NCI-H2081 (cell line): Measurements from ENCODE around the gene SH2D7.

Source experiments
- DNase-seq, 2 experiments: peaks; one replicate each; lab custom pipeline; 2025; lab: John Stamatoyannopoulos, UW

Gene SH2D7

DNA sequence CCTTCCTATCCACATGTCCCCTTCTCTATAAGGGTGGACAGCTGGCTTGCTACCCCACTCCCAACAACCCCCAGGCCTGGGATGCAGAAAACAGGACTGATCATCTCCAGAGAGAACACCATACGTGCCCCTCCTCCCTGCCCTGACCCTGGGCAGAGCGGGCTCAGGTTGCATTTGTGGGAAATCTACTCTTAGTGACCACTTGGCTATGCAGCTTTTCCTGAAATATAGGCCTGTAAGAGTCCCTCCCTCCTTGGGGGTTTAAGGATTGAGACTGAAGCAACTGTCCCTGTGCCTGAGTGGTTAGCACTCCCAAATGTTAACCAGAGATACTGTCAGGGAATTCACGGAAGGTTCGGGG lies 11.7 kb downstream of the SH2D7 start:
- no peak for DNase-seq

DNA sequence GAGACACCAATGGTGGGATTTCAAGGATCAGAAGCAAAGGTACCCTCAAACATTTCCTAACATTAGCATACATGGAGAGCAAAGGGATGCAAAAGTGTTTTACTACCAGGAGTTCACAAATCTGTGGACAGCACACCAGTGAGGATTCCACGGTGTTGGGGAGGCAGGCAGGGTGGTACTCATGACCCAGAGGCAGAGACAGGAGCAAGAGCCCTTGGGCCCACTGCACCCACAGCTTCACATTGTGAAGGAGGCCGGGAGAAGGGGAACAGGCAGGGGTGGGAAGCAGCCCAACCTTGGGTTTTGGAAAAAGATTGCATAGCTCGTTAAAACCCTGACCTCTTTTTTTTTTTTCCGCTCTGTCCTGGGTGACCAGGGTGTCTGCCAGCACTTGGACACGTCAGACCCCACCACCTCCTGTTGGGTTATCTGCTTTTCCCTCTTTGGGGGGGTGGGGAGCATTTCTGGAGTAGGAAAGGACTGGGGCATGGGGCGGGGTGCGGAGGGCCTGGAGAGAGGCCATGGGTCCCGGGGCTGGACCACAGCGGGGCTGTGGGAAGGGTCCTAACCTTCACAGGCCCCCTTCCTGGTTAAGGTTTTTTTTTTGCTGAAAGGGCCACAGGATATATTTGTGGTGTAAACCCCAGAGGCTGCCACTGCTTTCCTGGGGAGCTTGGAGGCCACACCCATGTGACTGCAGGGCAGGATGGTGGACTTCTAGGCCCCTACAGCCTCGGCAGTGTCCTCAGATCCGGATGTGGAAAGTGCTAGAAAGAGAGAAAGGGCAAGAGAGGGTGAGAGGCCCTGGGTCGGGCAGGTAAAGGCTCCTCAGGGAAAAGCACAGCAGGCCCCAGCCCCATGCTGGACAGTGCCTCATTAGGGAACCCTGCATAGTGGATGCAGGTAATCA lies 12.5 kb downstream of the SH2D7 start:
- no peak for DNase-seq

DNA sequence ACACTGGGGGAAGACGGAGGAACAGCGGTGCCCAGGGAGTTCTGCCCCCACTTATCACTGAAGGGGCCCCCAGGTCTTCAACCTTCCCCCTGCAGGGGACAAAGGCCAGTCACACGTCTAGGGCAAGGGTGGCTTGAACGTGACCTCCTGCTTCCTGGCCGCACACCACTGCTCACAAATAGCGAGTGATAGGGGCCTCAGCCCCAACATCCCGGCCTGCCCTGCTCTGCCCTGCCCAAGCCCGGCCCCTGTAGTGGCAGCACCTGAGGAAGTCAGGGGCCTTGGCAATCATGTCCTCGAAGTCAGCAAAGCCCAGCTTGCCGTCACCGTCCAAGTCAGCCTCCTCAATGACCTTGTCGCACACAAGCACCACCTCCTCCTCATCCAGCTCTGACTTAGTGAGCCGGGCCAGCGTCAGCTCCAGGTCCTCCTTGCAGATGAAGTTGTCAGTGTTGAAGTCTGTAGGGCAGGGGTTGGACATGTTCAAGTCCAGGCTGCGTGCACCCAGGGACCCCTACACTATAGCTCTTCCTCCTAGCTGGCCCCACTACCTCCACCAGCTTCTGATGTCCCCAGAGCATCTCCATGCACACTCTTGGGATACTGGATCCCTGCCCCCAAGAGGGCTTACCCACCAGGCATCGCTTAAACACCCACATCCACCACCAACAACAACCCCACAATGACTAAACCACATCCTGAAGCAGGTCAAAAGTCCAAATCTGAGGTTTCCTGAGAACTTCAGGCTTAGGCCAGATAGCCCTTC lies 13.3 kb downstream of the SH2D7 start:
- DNase-seq, result no peak

DNA sequence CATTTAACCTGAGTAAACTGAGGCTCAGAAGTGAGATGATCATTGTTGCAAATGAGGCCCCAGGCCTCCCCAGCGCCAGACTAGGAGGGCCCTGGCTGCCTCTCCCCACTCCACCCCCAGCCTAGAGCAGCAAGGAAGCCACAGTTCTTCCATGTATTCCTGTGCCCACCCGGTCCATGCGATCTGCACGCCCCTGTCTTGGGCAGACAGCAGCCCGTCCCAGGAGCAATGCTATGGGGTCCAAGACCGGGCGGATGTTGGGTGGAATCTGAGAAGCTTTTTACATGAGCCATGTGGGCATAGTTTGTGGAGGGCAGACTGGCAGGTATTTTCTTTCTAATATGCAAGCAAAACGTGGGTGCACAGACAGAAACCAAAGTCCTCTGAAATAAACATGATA lies 15.1 kb downstream of the SH2D7 start:
- no peak for DNase-seq

DNA sequence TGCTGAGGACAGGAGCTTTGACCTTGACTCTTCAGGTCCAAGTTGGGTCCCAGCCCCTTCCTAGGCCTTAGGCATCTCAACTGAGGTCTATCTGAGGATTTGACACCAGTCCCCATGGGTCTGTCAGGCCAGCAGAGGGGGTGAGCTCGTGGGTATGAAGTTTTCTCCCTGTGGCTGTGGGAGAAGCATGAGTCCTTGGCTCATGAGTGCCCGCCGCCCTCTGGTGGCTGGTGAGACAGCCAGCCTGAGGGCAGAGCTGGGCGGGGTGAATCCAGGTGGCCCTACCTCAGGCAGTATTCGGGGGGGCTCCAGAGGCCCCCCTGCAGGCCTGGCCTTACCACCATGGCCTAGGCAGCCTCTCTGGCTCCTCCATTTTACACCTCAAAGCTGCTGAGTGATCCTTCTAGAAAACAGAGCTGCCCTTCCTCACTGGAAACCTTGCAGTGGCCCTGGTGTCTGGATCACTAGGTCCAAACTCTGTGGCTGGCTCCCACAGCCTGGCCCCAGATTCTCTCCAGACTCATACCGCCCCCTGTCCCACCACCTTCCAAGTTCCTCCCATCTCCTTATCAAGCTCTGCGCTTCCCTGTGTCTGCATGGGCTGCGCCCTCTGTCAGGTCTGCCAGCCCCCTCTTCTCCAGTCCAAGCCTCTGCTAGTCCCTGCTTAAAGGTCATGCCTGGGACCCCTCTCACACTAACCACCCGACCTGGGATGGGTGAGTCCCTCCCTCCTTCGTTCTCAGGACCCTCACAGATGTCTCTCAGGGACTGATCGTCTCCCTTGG lies 16.1 kb downstream of the SH2D7 start:
- DNase-seq, result peak; percentile 76 to 78

DNA sequence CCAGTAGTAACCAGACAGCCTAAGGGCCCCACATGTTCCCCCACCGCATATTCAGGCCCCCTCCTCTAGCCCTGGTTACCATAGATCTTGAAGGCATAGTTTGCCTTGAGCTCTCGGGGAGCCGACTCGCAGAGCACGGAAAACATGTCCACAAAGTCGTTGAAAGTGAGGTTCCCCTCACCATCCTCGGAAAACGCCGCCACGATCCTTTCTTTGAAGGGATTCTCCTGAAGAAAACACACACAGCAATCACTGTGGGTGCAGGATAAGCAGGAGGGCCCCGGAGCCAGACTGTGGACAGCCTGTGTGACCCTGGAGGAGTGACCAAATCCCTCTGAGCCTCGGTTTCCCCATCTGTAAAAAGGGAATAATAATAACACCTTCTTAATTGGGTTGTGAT lies 16.8 kb downstream of the SH2D7 start:
- no peak for DNase-seq

DNA sequence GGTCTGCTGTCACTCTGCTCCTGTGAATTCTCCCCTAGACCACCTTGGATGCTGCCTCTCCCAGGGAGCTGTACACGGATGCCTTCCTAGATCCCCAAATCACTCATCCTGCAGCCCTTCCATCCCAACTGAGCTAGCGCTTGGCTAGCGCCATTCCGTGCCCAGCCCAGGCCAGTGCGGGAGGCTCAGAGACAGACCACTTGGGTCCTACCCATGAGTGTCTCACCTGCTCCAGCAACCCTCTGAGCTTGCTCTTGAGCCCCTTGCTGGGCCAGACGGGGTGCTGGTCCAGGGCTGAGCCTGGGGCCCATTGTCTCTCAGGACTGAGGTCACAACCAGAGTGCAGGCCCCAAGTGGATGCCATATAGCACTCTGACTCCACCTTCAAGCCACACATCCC lies 17.7 kb downstream of the SH2D7 start:
- no peak for DNase-seq

DNA sequence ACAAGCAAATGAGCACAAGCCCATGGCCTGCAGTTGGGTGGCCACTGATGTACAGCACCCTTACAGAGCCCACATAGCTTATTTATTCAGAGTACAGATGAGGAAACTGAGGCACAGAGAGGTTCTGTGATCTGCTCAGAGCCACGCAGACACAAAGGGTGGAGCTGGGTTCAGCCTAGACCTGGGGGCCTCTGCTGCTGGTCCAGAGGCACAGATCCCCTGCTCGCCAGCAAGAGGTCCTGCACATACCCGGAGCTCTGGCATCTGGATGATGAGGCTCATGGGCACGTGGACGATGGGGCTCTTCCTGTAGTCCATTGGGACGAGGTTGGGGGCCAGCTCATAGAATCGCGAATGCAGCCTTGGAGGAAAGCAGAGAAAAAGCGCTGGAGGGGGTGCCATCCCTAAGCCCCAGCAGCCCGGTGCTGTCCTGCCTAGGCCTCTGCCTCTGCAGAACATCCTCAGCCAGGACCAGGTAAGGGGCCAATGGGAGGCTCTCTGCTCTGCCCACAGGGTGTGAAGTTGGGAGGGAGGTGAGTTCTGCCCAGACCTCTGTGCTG lies 18.6 kb downstream of the SH2D7 start:
- DNase-seq, result no peak

DNA sequence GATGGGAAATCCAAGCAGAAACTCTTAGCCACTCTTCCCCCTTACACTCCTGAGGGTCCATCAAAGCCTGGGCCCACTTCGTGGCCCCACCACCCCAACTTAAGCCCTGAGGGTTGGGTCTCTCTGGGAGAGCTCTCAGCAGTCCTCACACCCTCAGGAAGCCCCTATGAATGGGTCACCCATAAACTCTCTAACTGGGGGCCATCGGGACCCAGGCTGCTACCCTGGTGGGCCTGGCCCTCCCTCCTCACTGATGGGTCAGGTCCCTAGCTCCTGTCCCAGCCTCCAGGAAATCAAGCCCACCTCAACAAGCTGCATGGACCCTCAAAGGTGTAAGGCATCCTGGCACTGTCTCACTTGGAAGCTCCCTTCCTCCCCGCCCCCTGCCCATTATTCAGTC lies 19.4 kb downstream of the SH2D7 start:
- no peak for DNase-seq

DNA sequence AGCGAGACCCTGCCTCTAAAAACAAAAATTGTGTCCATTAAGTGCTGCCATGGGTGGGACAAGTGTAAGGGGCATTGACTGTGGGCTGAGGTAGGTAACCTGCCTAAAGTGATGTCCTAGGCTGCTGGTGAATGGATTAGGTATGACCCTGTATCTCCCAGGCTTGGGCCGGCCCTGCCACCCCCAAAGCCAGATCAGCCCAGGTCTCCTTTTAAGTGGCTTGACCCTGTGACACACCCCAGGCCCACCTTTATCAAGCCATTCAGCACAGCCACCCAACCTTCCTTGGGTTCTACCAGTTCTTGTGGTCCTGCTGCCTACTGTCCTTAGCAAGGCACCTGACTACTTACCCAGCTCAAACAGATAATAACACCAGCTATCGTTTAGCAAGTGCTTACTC lies 20.2 kb downstream of the SH2D7 start:
- DNase-seq, result no peak

DNA sequence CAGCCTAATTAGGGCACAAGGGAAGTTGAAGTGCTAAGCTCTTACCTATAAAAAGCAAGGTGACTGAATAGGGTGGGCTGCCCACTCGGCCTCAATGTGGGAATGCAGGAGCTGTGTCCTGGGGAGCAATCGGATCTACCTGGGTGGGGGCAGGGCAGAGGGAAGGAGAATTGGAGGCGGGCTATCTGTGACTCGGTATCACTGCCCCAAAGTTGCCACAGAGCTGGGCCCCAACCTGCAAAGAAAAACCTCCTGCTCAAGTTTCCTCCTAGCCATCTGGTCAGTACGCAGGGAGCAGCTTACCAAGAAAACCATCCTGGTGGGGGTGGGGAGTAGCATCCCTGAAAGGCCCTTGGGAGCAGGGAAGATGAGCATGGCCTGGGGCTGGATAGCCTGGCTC lies 28.2 kb downstream of the SH2D7 start:
- no peak for DNase-seq

DNA sequence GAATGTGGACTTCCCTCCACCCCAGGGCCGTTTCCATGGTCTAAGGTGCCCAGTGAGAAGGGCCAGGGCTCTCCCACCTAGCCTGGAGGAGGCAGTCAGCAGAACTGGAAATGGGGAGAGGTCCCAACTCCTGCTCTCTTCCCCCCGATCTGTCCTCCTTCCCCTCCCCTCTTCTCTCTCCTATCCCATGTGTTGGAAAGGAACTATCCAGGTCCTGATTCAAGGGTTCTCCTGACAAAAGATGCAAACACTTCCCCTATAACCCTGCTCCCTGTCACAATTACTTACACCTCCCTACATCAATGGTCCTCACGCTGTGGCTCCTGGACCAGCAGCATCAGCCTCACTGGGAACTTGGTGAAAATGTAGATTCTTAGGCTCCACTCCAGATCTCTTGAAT lies 32.9 kb downstream of the SH2D7 start:
- DNase-seq, result no peak

DNA sequence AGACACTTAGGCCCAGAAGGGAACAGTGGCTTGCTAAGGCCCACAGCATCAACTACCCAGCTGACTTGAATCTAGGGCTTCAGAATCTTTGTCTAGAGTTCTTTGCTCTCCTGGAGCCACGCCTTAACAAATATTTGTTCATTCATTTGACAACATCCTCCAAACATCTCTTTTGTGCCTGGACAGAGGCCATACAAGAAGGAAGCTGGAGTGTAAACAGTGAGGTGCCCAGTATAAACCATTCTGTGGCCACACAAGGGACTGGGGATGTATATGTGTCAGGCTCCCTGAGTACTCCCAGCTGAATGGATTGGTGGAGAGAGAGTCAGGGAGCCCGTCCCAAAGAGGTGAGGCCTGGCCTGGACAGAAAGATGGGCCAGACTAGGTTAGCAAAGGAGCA lies 35.5 kb downstream of the SH2D7 start:
- DNase-seq, result peak in 1 of 2 experiments; percentile 19

DNA sequence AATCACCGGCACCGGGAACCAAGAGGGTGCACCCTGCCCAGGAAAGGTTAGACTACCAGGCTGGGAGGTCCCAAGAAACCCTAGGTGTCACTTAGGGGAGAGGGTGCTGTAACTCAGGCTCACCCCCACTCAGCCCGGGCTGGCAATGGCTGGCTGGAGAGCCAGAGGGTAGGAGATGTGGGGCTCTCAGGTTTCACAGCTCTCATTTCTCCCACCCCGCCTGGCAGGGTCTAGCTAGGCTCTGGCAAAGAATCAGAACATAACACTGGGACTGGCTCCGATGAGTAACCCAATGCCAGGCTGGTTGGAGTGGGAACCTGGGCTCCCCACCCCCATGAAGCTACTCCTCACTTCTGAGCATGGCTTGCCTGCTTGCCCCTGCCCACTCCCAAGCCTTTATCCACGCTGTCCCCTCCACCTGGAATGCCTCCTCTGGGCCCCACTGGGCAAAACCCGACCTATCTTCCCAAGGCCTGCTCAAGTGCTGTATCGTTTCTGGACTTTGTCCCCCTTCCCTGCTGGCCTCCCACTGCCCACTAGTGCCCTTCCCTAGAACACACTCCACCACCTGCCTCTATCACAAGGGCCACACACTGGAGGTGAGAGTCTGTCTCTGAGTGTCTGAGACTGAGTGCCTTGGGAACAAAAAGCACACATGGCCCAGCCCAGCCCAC lies 36.9 kb downstream of the SH2D7 start:
- no peak for DNase-seq

DNA sequence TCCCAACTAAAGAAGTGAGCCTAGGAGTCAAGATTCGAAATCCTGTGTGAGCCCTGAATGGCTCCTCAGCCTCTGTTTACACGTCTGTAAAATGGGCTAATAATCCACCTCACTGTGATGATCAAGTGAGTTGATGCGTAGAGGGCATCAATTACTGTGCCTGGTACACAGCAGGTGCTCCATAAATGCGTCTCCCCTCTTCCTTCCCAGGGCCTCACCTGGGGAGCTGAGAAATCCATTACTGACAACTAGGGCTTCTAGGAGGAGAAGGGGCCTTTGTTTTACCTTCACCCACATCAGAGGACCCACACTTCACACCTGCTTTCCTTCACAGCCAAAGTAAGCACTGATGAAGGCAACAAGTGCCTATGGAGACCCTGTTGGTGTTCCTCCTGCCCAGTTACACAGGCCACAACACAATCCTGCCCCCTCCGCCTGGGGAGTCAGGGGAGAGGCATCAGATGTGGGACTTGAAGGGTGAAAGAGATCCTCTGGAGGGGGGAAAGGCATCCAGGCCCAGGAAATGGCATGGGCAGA lies 37.5 kb downstream of the SH2D7 start:
- no peak for DNase-seq

DNA sequence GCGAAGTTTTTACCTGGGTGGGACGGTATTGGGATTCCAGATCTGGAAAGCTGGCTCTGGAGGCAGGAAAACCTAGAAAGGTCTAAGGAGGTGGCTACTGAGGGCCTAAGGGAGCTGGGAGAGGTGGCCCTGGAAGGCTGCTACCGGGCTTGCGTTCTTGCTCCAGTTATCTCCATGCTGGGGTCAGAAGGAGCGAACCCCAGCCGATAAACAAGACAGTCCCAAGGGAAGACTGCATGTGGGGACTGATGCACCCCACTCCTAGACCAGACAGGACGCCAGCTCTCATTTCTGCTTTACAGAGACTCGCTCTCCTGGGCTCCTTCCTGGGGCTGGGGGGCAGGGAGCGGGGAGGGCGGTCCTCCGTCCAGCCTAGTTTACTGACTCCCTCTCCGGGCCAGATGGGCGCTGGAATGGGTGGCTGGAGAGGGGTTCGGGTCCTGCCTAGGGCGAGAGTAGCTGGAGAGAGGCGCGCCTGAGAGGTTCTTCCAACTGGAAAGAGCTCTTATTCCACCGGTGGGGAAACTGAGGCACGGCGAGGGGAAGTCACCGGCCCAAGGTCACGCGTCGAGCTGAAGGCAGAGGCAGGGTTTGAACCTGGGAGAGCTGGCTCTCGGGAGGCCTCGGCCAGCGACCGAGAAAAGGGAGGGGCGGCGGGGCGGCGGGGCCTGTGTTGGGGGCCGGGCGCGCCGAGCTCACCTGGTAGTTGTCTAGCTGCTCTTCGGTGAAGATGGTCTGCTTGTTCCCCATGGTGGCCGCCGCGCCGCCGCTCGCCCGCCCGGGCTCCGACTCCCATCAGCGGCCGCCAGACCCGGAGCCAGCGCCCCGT lies 38.3 kb downstream of the SH2D7 start:
- no peak for DNase-seq

DNA sequence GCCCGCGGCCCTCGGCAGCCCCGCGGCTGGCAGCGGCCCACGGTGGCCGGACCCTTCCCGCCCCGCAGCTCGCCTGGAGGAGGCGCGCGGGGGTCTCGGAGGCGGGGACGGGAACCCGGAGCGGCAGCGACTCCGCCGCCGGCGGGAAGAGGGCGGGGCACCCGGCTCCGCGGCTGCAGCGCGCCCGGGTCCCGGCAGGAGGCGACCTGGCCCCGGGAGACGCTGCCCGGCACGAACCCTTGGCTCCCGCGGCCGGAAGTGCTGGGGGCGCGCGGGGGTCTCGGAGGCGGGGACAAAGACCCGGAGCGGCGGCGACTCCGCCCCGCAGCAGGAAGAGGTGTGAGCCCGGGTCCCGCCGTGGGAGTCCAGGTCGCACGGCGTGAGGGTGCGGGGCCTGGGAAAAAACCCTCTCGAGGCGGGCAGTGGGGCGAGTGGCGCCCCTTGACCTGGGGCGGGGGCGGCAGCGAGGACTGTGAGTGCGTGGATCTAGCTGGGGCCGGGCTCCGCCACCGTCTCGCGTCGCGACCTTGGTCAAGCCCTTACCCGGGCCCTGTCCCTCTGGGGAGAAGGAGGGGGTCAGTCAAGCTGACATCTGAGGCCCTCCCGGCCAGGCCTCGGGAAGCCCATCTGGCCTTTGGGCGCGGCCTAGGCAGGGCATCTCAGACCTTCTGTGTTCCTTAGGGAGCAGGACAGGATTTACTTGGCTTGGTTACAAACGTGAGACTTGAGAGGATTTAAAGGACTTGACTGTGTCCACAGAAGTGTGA lies 39.1 kb downstream of the SH2D7 start, which contains the start of gene CIB2:
TSS of gene CIB2 (minus strand) at position 151 of the 767 bp plus-strand sequence. CDS start 230 bp downstream, outside the sequence.
- DNase-seq, result peak; percentile 52 to 65

DNA sequence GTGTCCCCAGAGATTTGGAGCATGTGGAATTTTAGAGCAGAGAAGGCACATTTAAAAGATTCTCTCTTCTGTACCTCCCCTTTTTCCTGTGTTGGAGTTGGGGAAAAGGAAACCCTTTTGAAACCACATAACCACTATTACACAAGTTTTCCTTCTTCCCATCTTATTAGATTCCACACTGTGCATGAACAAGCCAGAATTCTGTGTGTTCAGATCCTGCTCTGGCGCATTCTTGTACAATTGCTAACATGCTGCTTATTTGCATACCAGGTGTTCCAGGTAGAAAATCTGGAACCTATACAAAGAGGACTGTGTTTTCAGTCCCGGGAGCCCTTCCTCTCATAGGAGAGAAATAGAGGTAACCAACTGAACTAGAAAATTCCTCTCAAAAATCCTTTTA lies 41.4 kb downstream of the SH2D7 start:
- no peak for DNase-seq

DNA sequence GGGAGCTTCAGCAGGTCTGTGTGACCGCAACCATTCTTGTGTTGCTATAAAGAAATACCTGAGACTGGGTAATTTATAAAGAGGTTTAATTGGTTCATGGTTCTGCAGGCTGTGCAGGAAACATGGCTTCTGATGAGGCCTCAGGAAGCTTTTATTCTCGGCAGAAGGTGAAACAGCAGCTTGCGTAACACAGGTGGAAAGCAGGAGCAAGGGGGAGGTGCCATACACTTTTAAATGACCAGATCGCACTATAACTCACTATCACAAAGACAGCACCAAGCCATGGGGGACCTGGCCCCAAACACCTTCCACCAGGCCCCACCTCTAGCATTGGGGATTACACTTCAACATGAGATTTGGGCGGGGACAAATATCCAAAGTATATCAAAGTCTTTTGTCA lies 47.2 kb downstream of the SH2D7 start:
- no peak for DNase-seq

DNA sequence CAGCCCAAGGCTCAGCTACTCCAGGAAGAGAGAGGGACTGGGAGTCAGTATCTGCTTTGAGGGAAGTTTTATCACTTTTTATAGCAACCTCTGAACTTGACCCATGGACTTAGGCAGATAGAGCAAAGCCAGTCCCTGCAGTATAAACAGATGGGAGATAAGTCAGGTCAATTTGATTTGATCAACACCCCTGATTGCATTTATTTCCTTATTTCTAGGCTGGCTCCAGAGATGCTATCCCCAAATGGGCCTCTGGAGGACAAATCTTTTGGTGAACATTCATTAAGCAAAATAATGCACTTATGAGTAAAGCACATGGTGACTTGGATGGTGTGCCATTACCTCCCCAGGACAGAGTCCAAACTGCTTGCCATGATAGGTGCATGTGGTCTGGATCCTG lies 47.9 kb downstream of the SH2D7 start:
- no peak for DNase-seq
